Measurements from ENCODE around the gene GRM3. TPM values are rescaled to one million over a fixed set of nuclear protein-coding genes. Genes with fewer than 3 reads are reported as not detected.

Gene GRM3
- total RNA-seq, 1 donor from 2014 or later: not detected

GRCh38 chr7:86664486-86664885 is 20.8 kb downstream of the GRM3 start:
- TF ChIP-seq, protein P1, sequence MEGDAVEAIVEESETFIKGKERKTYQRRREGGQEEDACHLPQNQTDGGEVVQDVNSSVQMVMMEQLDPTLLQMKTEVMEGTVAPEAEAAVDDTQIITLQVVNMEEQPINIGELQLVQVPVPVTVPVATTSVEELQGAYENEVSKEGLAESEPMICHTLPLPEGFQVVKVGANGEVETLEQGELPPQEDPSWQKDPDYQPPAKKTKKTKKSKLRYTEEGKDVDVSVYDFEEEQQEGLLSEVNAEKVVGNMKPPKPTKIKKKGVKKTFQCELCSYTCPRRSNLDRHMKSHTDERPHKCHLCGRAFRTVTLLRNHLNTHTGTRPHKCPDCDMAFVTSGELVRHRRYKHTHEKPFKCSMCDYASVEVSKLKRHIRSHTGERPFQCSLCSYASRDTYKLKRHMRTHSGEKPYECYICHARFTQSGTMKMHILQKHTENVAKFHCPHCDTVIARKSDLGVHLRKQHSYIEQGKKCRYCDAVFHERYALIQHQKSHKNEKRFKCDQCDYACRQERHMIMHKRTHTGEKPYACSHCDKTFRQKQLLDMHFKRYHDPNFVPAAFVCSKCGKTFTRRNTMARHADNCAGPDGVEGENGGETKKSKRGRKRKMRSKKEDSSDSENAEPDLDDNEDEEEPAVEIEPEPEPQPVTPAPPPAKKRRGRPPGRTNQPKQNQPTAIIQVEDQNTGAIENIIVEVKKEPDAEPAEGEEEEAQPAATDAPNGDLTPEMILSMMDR (conservative IDR thresholded peaks at IDR 0.05; ENCODE audit: low read depth, low read length): no peak
- H3K4me3 ChIP-seq (ENCODE audit: low read depth, low read length): no peak overlapping the region
- DNase-seq (ENCODE audit: low read depth): no peak

- TF ChIP-seq, protein P1 (conservative IDR thresholded peaks at IDR 0.05; ENCODE audit: low read depth, low read length): no peak
- no peak overlapping the region for H3K4me3 ChIP-seq (ENCODE audit: low read depth, low read length)
- DNase-seq (ENCODE audit: low read depth): no peak
These were observed 21.3 kb downstream of the GRM3 start for GRCh38 chr7:86664991-86665390.

DNA sequence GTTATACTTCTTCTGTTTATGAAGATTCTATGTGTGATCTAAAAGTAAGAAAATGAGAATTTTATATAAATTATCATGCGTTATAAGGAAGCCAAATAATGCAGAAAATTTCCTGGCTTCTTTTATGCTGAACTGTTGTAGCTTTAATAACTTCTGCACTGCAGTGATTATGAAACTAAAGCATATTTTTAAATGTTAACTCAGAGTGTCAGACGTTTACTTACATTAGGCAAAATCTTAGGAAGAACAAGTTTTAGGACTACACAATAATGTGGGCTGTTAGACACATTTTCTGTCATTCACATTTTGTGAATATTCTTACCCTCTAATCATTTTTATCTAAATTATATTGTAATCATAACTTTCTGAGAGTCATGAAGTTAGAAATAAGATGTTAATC is 22.0 kb downstream of the GRM3 start:
- H3K4me3 ChIP-seq (ENCODE audit: low read depth, low read length): no peak overlapping the region
- TF ChIP-seq, protein P1 (conservative IDR thresholded peaks at IDR 0.05; ENCODE audit: low read depth, low read length): no peak
- no peak for DNase-seq (ENCODE audit: low read depth)

GRCh38 chr7:86667732-86668131 is 24.0 kb downstream of the GRM3 start:
- no peak overlapping the region for H3K4me3 ChIP-seq (ENCODE audit: low read depth, low read length)
- no peak for DNase-seq (ENCODE audit: low read depth)
- TF ChIP-seq, protein P1 (conservative IDR thresholded peaks at IDR 0.05; ENCODE audit: low read depth, low read length): no peak

DNA sequence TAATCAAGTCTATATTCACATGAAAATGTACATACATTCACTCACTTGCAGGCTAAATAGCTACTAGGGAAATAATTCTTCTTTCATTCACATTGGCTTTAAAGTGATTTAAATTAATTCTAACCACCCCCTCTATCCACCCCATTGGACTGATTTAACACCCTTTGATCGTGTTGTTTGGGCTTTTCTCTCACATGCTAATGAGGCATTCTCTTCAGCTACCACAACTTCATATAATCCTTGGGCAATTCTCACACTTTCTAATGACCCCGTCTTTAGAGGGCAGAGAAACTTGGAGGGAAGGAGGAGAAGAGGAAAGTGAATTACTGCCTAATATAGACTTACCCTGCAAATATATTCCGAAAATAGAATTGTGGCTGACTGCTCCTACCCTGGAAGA is 24.6 kb downstream of the GRM3 start:
- no peak overlapping the region for H3K4me3 ChIP-seq (ENCODE audit: low read depth, low read length)
- TF ChIP-seq, protein P1 (conservative IDR thresholded peaks at IDR 0.05; ENCODE audit: low read depth, low read length): no peak
- no peak for DNase-seq (ENCODE audit: low read depth)

DNA sequence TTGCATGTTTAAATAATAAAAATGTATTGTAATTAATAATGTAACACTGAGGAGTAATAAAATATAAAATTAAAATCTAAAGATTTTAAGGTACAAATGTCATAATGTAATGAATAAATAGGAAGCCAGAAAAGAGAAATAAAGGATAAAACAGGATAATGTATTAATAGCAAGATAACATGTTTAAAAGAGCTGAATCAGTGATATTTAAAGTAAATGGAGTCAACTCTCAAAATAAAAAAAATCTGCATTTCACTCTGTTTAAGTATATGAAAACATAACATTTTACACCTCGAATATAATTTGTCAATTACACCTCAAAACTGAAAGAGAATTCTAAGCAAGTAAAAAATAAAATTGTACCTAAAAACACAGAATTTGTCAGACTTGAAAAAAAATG is 44.1 kb downstream of the GRM3 start:
- H3K4me3 ChIP-seq (ENCODE audit: low read depth, low read length): no peak overlapping the region
- DNase-seq (ENCODE audit: low read depth): no peak
- TF ChIP-seq, protein P1 (conservative IDR thresholded peaks at IDR 0.05; ENCODE audit: low read depth, low read length): no peak

GRCh38 chr7:86689363-86689762 is 45.7 kb downstream of the GRM3 start:
- DNase-seq (ENCODE audit: low read depth): no peak
- TF ChIP-seq, protein P1 (conservative IDR thresholded peaks at IDR 0.05; ENCODE audit: low read depth, low read length): no peak
- H3K4me3 ChIP-seq (ENCODE audit: low read depth, low read length): no peak overlapping the region

Measured in epithelial cell of proximal tubule (primary cell).